ENCODE data around the gene HNF4A.

GRCh38 chr20:44429419-44430269 is 74.1 kb downstream of the HNF4A start:
- TF ChIP-seq CTCF (IDR thresholded peaks at IDR 0.05) (no peak), POLR2A (IDR thresholded peaks at IDR 0.05) (no peak), EP300 (IDR thresholded peaks at IDR 0.05; ENCODE audit: low read depth) (no peak), POLR2AphosphoS5 (IDR thresholded peaks at IDR 0.05) (no peak)
